Brain pericyte (primary cell): Measurements from ENCODE around the gene KLK14.

Experiments used
- DNase-seq: peaks from one replicate; pipeline ENCODE4 v3.0.0-alpha.2; 2012; ENCODE audit warnings: low read depth, low spot score

KLK14 gene

GRCh38 chr19:51086153-51086850, 3.6 kb upstream of the KLK14 start:
- no peak for DNase-seq

GRCh38 chr19:51084505-51084904, 1.8 kb upstream of the KLK14 start:
- no peak for DNase-seq

GRCh38 chr19:51083783-51084182, 1.1 kb upstream of the KLK14 start:
- no peak for DNase-seq

- no peak for DNase-seq
Observed at GRCh38 chr19:51083181-51083580, 494 bp upstream of the KLK14 start.

GRCh38 chr19:51081476-51081875, 1.2 kb downstream of the KLK14 start:
- DNase-seq, result no peak

- DNase-seq, result no peak
Observed at GRCh38 chr19:51079481-51080110, 3.1 kb downstream of the KLK14 start.

- DNase-seq, result no peak
Observed at GRCh38 chr19:51078731-51079130, 4.0 kb downstream of the KLK14 start.

GRCh38 chr19:51078104-51078503, 4.6 kb downstream of the KLK14 start:
- no peak for DNase-seq

- DNase-seq, result no peak
Observed at GRCh38 chr19:51076631-51077213, 6.0 kb downstream of the KLK14 start.

GRCh38 chr19:51075998-51076397, 6.7 kb downstream of the KLK14 start:
- DNase-seq, result no peak

GRCh38 chr19:51071095-51071405, 11.6 kb downstream of the KLK14 start:
- no peak for DNase-seq

GRCh38 chr19:51070334-51071094, 12.2 kb downstream of the KLK14 start:
- no peak for DNase-seq

- no peak for DNase-seq
Observed at GRCh38 chr19:51066393-51067186, 16.1 kb downstream of the KLK14 start.

GRCh38 chr19:51065221-51065960, 17.3 kb downstream of the KLK14 start:
- no peak for DNase-seq

GRCh38 chr19:51064534-51065220, 18.0 kb downstream of the KLK14 start, which contains the start of gene KLK13:
Gene KLK13 (minus strand): TSS chr19:51065092. CDS start chr19:51065067, 25 bp downstream.
- DNase-seq, result no peak

GRCh38 chr19:51063664-51064063, 19.0 kb downstream of the KLK14 start:
- no peak for DNase-seq

- DNase-seq, result no peak
Observed at GRCh38 chr19:51060973-51061372, 21.7 kb downstream of the KLK14 start.

GRCh38 chr19:51060336-51060735, 22.4 kb downstream of the KLK14 start:
- DNase-seq, result no peak

- DNase-seq, result no peak
Observed at GRCh38 chr19:51059715-51060114, 23.0 kb downstream of the KLK14 start.

GRCh38 chr19:51055866-51056265, 26.8 kb downstream of the KLK14 start:
- DNase-seq, result no peak

- no peak for DNase-seq
Observed at GRCh38 chr19:51047031-51047335, 35.7 kb downstream of the KLK14 start.
